Measurements from ENCODE around the gene PLEKHA5.
"Not testable (repeated sequence)": the region's sequence is repeated elsewhere in the genome, so short reads cannot be mapped to it uniquely, and the experiment has no call there.

Gene PLEKHA5

GRCh38 chr12:19410629-19411185 lies 281.2 kb downstream of the PLEKHA5 start:
- no peak for DNase-seq (ENCODE audit: low spot score)

DNA sequence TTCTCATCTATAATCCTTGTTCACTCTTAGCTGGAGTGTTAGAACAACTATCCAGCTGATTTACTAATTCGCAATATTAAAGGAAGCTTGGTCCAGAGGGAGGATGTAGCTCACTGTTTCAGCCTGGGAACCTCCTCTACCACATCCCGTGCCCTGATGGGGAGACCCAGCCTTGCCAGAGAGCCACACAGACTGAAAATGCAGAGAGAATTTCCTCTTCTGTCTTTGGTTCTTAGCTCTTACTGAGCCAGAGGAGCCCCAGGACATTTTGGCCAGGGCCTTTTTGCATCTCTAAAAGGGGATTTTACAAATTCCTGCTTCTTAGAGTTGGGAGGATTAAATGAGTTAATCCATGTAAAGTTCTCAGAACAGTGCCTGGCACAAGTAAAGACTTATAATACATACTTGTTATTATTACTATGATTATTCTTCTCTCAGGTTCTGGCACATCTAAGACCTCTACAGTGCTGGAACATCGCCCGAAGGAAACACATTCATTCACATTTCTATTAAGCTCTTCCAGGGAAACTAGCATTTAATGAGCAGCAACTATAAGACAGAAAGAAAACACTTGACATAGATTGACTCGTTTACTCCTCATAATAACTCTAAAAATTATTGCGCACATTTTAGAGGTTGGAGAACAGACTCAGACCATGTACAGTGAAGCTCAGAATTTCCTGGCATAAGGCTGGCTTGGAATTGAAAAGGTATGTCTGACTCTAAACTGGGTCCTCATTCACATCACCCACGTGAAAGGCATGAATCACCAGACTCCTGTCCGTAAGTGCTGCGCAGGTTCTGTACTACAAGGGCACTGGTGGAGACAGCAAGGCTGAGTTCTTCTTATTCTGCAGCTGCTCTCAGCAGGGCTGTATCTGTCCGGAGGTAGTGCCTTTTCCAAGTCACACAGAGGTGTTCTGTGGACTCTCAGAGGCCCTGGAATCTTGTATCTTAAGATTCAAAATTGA lies 282.0 kb downstream of the PLEKHA5 start:
- DNase-seq (ENCODE audit: low spot score), result no peak

DNA sequence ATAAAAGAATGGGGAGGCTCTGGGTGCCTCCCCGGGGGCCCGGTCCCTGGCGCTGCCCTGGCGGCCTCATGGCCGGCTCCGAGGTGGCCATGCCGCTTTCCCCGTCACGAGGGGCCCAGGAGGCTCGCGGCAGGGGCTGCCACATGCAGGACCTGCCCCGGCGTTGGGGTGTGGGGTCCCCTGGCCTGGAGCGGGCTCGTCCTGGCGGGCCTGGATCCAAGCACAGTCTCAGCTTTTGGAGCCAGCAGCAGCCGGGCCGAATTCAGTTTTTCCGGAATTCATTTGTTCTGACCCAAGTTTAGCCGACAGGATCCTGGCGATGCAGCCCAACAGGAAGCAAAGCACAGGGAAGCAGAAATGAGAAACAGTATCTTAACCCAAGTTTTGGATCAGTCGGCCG lies 283.3 kb downstream of the PLEKHA5 start:
- DNase-seq (ENCODE audit: low spot score), result no peak

DNA sequence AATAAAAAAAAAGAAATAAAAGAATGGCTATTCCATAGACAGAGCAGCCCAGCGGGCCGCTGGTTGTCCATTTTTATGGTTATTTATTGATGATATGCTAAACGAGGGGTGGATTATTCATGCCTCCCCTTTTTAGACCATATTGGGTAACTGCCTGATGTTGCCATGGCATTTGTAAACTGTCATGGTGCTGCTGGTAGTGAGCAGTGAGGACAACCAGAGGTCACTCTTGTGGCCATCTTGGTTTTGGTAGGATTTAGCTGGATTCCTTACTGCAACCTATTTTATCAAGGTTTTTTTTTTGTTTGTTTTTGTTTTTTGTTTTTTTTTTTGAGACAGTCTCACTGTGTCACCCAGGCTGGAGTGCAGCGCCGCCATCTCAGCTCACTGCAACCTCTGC lies 284.0 kb downstream of the PLEKHA5 start:
- not testable (repeated sequence) for DNase-seq (ENCODE audit: low spot score)

DNA sequence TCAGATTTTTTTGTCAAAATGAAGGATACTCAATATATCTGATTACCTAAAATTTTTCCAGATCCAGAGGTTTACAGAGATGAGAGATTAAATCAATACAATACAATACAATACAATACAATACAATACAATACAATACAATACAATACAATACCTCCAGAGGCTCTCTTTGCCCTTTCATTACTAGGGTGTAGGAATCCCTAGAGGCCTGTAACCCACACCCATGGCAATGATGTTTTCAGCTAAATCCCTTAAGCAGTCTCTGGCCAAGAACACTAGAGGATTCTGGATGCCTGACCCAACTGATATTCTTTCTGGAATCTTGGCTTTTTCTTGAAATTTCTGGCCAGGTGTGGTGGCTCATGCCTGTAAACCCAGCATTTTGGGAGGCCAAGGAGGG lies 286.0 kb downstream of the PLEKHA5 start:
- DNase-seq (ENCODE audit: low spot score), result no peak

GRCh38 chr12:19419086-19419485 lies 289.6 kb downstream of the PLEKHA5 start:
- DNase-seq (ENCODE audit: low spot score), result no peak

- no peak for DNase-seq (ENCODE audit: low spot score)
These were observed 292.2 kb downstream of the PLEKHA5 start for GRCh38 chr12:19421503-19422282.

GRCh38 chr12:19423166-19423930 lies 293.8 kb downstream of the PLEKHA5 start:
- DNase-seq (ENCODE audit: low spot score), result no peak

All from CD4-positive, alpha-beta T cell treated with Interleukin-2 at 100 ng/mL for 4 hours (primary cell).